NOMO-1 treated with DMSO at 0.1 percent for 48 hours (cell line): Measurements from ENCODE around the gene MATCAP1.

ENCODE experiments used
- DNase-seq: peaks from one replicate; lab custom pipeline; 2025; ENCODE audit not compliant: unreplicated experiment; lab: John Stamatoyannopoulos, UW

Gene MATCAP1

GRCh38 chr16:67144943-67145342 lies 38.8 kb downstream of the MATCAP1 start:
- no peak for DNase-seq

GRCh38 chr16:67142342-67142741 lies 41.4 kb downstream of the MATCAP1 start:
- DNase-seq: no peak

- DNase-seq: no peak
Observed at GRCh38 chr16:67141391-67141790, 42.4 kb downstream of the MATCAP1 start.

GRCh38 chr16:67137605-67138004 lies 46.2 kb downstream of the MATCAP1 start:
- no peak for DNase-seq

- DNase-seq: no peak
Observed at GRCh38 chr16:67129422-67129821, 54.3 kb downstream of the MATCAP1 start.

GRCh38 chr16:67128887-67129286 lies 54.9 kb downstream of the MATCAP1 start:
- DNase-seq: no peak

GRCh38 chr16:67128417-67128816 lies 55.3 kb downstream of the MATCAP1 start:
- no peak for DNase-seq
